ENCODE measurements around the gene DHRS13.

- TF ChIP-seq POLR2AphosphoS5 (IDR thresholded peaks at IDR 0.05) (no peak), CTCF (IDR thresholded peaks at IDR 0.05) (no peak)
These were observed 41.5 kb upstream of the DHRS13 start for GRCh38 chr17:28944343-28944742.
